Chondrocyte (in vitro differentiated cells): ENCODE results near the gene RAB8A. TPM values are rescaled to one million over a fixed set of nuclear protein-coding genes. Genes with fewer than 3 reads are reported as not detected.

ENCODE experiments used
- DNase-seq: peaks from one replicate; pipeline ENCODE4 v3.0.0; 2021; ENCODE audit warnings: mixed read lengths, low spot score
- H3K27ac Mint-ChIP-seq: one replicate; pipeline ENCODE4 v1.8.0; 2021; ENCODE audit warnings: mild to moderate bottlenecking, moderate library complexity, mixed read lengths; ENCODE audit not compliant: unreplicated experiment
- H3K27me3 Mint-ChIP-seq: 2 replicates; pipeline ENCODE4 v1.8.0; 2021; ENCODE audit warnings: low read depth, mixed read lengths
- H3K36me3 Mint-ChIP-seq: 2 replicates; pipeline ENCODE4 v1.8.0; 2021; ENCODE audit warnings: low read depth, mixed read lengths
- H3K4me1 Mint-ChIP-seq: 2 replicates; pipeline ENCODE4 v1.8.0; 2021; ENCODE audit warnings: low read depth, mild to moderate bottlenecking, mixed read lengths
- H3K4me3 Mint-ChIP-seq: one replicate; pipeline ENCODE4 v1.8.0; 2021; ENCODE audit warnings: mild to moderate bottlenecking, moderate library complexity, mixed read lengths; ENCODE audit not compliant: unreplicated experiment
- H3K9me3 Mint-ChIP-seq: 2 replicates; pipeline ENCODE4 v1.8.0; 2021; ENCODE audit warnings: low read depth, mixed read lengths
- CTCF ChIP-seq: fragments of 200-600 bp; sonication (generic); IDR thresholded peaks from 2 replicates; pipeline ENCODE4 v1.5.0; 2021; ENCODE audit warnings: antibody characterized with exemption, mild to moderate bottlenecking, moderate library complexity
- total RNA-seq: library from RNA; stranded (reverse); gene quantifications from 3 replicates; pipeline ENCODE4 v1.2.1, GENCODE V29; 2021

Gene RAB8A
- total RNA-seq, 1 donor from 2014 or later: 65.5 TPM

GRCh38 chr19:16111909-16112752 is 442 bp downstream of the RAB8A start:
- no peaks in the 10 kb centered on the region for H3K27me3 Mint-ChIP-seq
- no peaks in the 10 kb centered on the region for H3K9me3 Mint-ChIP-seq
- no peaks in the 10 kb centered on the region for H3K36me3 Mint-ChIP-seq
- peak overlapping the region; percentile 88 for H3K4me3 Mint-ChIP-seq
- H3K27ac Mint-ChIP-seq: peak overlapping the region; percentile 91
- no peak for DNase-seq
- TF ChIP-seq CTCF: no peak
- H3K4me1 Mint-ChIP-seq: peaks cover 26% of the 10 kb centered on the region

GRCh38 chr19:16112778-16113177 is 1.1 kb downstream of the RAB8A start:
- Mint-ChIP-seq H3K27me3 (no peaks in the 10 kb centered on the region), H3K9me3 (no peaks in the 10 kb centered on the region), H3K27ac (peak overlapping the region; percentile 91), H3K36me3 (no peaks in the 10 kb centered on the region), H3K4me1 (peaks cover 26% of the 10 kb centered on the region), H3K4me3 (peak overlapping the region; percentile 88)
- TF ChIP-seq CTCF: no peak
- no peak for DNase-seq

GRCh38 chr19:16113727-16114126 is 2.0 kb downstream of the RAB8A start:
- Mint-ChIP-seq H3K4me3 (no peak overlapping the region), H3K36me3 (peaks cover 4% of the 10 kb centered on the region), H3K4me1 (peaks cover 26% of the 10 kb centered on the region), H3K27ac (no peak overlapping the region), H3K9me3 (no peaks in the 10 kb centered on the region), H3K27me3 (no peaks in the 10 kb centered on the region)
- no peak for TF ChIP-seq CTCF
- DNase-seq: no peak

GRCh38 chr19:16115301-16116039 is 3.8 kb downstream of the RAB8A start:
- TF ChIP-seq CTCF: no peak
- Mint-ChIP-seq H3K4me3 (no peak overlapping the region), H3K27ac (peak overlapping the region; percentile 49), H3K4me1 (peaks cover 26% of the 10 kb centered on the region), H3K9me3 (no peaks in the 10 kb centered on the region), H3K27me3 (no peaks in the 10 kb centered on the region), H3K36me3 (peaks cover 8% of the 10 kb centered on the region)
- DNase-seq: no peak

GRCh38 chr19:16116067-16116466 is 4.4 kb downstream of the RAB8A start:
- no peaks in the 10 kb centered on the region for H3K9me3 Mint-ChIP-seq

More at GRCh38 chr19:16116067-16116466, 4.4 kb downstream of the RAB8A start:
- no peak for TF ChIP-seq CTCF
- H3K36me3 Mint-ChIP-seq: peaks cover 8% of the 10 kb centered on the region
- H3K27ac Mint-ChIP-seq: peak overlapping the region; percentile 49
- no peaks in the 10 kb centered on the region for H3K27me3 Mint-ChIP-seq
- peaks cover 24% of the 10 kb centered on the region for H3K4me1 Mint-ChIP-seq
- H3K4me3 Mint-ChIP-seq: no peak overlapping the region
- no peak for DNase-seq
